SU-DHL-6 (cell line): ENCODE measurements around the gene CALCOCO2.

Source experiments
- EZH2phosphoT487 ChIP-seq: fragments of 200-600 bp; sonication (generic), shearing (Covaris generic); conservative IDR thresholded peaks from 2 replicates; pipeline ENCODE4 v1.6.1; 2018; ENCODE audit warnings: mild to moderate bottlenecking, antibody characterized with exemption, low read length, moderate library complexity, mixed read lengths
- TF ChIP-seq, protein P1 (sequence below): fragments of 200-600 bp; sonication (generic); IDR thresholded peaks from one replicate; pipeline ENCODE4 v1.5.1; 2017; ENCODE audit warnings: antibody characterized with exemption, mild to moderate bottlenecking, low read length, moderate library complexity; ENCODE audit not compliant: insufficient read depth, poor library complexity, severe bottlenecking

DNA sequence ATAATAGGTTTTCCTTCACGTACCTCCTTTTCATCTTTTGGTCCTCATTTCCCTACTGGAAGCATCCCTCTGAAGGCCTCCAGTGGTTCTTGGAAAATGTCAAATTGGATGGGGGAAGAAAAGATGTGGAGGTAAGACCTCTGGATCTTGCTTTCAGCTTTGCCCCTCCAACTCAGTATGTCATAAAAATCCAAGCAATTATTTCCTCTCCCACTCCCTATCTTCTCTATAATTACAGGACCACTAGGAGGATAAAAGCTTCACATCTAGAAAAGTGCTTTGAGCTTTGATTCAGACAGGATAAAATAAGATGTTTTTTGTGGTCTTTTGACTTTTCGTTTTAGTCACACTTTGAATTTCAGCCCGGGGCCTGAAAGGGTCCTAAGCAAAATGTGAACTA, 15.5 kb upstream of the CALCOCO2 start:
- TF ChIP-seq EZH2phosphoT487: no peak
- TF ChIP-seq, protein P1, sequence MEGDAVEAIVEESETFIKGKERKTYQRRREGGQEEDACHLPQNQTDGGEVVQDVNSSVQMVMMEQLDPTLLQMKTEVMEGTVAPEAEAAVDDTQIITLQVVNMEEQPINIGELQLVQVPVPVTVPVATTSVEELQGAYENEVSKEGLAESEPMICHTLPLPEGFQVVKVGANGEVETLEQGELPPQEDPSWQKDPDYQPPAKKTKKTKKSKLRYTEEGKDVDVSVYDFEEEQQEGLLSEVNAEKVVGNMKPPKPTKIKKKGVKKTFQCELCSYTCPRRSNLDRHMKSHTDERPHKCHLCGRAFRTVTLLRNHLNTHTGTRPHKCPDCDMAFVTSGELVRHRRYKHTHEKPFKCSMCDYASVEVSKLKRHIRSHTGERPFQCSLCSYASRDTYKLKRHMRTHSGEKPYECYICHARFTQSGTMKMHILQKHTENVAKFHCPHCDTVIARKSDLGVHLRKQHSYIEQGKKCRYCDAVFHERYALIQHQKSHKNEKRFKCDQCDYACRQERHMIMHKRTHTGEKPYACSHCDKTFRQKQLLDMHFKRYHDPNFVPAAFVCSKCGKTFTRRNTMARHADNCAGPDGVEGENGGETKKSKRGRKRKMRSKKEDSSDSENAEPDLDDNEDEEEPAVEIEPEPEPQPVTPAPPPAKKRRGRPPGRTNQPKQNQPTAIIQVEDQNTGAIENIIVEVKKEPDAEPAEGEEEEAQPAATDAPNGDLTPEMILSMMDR: no peak
